Omental fat pad (tissue), 4 donors: ENCODE results near the gene SYCE3. TPM values are rescaled to one million over a fixed set of nuclear protein-coding genes. Genes with fewer than 3 reads are reported as not detected.

Source experiments
- ATAC-seq: fragments of 150-250 bp; one replicate; pipeline ENCODE4 v1.9.1; 2016; ENCODE audit warnings: mild to moderate bottlenecking, moderate library complexity; ENCODE audit not compliant: low FRiP score
- DNase-seq: peaks from one replicate; pipeline ENCODE4 v3.0.0-alpha.2; 2019; ENCODE audit warnings: low spot score
- total RNA-seq, 4 donors: library from RNA; depleted of rRNA; stranded (reverse); fragments of >200 nt; gene quantifications; one replicate each; pipeline ENCODE4 v1.1.0, GENCODE V29; 2016
- TF ChIP-seq, protein P1 (sequence below), 3 donors: fragments of 450-650 bp; IDR thresholded peaks; one replicate each; pipeline ENCODE4 v1.5.1; 2016 to 2017; ENCODE audit warnings: antibody characterized with exemption in 3 of 3, mild to moderate bottlenecking in 3 of 3, moderate library complexity in 2 of 3

SYCE3 gene
- total RNA-seq, 4 donors from 2014 or later: not detected

DNA sequence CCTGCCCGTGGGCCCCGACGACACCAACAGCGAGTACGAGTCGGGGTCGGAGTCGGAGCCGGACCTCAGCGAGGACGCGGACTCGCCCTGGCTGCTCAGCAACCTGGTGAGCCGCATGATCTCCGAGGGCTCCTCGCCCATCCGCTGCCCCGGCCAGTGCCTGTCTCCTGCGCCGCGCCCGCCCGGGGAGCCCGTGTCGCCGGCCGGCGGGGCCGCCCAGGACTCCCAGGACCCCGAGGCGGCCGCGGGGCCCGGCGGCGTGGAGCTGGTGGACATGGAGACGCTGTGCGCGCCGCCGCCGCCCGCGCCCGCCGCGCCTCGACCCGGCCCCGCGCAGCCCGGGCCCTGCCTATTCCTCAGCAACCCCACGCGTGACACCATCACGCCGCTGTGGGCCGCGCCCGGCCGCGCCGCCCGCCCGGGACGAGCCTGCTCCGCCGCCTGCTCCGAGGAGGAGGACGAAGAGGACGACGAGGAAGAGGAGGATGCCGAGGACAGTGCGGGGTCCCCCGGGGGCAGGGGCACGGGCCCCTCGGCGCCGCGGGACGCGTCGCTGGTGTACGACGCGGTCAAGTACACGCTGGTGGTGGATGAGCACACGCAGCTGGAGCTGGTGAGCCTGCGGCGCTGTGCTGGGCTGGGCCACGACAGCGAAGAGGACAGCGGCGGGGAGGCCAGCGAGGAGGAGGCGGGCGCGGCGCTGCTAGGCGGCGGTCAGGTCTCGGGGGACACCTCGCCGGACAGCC lies 41.7 kb upstream of the SYCE3 start:
- DNase-seq: no peak
- TF ChIP-seq, protein P1, sequence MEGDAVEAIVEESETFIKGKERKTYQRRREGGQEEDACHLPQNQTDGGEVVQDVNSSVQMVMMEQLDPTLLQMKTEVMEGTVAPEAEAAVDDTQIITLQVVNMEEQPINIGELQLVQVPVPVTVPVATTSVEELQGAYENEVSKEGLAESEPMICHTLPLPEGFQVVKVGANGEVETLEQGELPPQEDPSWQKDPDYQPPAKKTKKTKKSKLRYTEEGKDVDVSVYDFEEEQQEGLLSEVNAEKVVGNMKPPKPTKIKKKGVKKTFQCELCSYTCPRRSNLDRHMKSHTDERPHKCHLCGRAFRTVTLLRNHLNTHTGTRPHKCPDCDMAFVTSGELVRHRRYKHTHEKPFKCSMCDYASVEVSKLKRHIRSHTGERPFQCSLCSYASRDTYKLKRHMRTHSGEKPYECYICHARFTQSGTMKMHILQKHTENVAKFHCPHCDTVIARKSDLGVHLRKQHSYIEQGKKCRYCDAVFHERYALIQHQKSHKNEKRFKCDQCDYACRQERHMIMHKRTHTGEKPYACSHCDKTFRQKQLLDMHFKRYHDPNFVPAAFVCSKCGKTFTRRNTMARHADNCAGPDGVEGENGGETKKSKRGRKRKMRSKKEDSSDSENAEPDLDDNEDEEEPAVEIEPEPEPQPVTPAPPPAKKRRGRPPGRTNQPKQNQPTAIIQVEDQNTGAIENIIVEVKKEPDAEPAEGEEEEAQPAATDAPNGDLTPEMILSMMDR (IDR thresholded peaks at IDR 0.05): no peak
- no peak for ATAC-seq

DNA sequence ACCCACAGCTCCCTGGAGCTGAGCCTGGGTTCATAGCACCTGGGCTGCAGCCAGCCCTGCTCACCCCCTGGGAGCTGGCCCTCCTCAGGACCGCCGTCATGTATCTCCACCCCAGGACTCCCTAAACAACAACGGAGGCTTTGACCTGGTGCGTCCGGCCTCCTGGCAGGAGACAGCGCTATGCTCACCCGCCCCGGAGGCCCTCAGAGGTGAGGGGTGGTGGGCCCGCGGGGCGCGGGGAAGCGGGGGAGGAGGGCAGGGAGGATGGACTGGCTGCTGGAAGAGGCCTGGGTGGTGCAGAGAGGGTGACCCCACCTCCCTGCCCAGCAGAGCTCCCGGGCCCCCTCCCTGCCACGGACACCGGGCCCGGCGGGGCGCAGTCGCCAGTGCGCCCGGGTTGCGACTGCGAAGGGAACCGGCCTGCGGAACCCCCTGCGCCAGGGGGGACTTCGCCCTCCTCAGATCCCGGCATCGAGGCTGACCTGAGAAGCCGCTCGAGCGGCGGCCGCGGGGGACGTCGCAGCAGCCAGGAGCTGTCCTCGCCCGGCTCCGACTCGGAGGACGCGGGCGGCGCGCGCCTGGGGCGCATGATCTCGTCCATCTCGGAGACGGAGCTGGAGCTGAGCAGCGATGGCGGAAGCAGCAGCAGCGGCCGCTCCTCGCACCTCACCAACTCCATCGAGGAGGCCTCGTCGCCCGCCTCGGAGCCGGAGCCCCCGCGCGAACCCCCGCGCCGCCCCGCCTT lies 41.0 kb upstream of the SYCE3 start:
- ATAC-seq: no peak

DNA sequence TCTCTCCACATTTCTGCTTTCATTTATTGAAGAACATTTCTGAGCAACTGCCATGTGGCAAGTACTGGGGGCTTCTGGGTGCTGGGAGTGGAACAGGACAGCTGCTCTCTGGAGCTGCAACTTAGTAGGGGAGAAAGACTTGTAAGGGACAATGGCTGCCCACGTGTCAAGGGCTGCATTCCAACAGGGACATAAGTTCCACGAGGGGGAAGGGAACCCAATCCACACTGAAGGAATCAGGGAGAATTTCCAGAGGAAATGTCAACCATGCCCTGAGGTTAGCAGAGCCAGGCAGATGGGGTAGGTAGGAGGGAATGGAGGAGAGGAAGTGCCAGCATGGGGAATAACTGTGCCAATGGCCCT lies 39.6 kb upstream of the SYCE3 start:
- no peak for ATAC-seq
- TF ChIP-seq, protein P1 (IDR thresholded peaks at IDR 0.05): no peak
- DNase-seq: no peak

More for the DNA sequence above, 41.0 kb upstream of the SYCE3 start:
- no peak for DNase-seq
- TF ChIP-seq, protein P1 (IDR thresholded peaks at IDR 0.05): no peak

DNA sequence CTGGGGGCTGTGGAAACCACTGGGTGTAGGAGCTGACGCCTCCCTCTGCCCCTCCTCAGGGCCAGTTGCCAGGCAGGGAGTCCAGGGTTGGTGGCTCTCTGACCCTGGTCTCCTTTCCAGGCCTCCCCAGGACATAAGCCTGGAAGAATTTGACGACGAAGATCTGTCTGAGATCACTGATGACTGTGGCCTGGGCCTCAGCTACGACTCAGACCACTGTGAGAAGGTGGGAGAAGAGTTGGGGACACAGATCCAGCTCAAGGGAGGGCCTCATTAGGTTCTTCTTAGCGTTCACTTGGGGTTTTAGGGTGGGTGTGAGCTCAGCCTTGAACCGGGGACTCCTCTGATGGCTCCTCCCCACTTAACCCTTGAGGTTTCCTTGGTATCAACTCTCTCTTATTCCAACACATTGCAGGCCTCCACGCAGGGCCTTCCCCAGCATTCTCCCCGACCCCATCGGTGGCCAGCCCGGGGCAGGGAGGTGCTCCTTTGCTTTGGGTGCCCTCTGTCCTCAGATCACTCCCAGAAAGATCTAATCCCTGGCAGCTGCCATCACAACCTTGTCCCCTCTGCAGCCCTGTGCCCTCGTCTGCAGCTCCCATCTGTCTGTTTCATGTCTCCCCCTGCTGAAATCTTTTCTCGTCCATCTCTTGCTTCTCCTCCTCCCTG lies 39.1 kb upstream of the SYCE3 start:
- DNase-seq: no peak
- ATAC-seq: no peak
- TF ChIP-seq, protein P1 (IDR thresholded peaks at IDR 0.05): no peak

DNA sequence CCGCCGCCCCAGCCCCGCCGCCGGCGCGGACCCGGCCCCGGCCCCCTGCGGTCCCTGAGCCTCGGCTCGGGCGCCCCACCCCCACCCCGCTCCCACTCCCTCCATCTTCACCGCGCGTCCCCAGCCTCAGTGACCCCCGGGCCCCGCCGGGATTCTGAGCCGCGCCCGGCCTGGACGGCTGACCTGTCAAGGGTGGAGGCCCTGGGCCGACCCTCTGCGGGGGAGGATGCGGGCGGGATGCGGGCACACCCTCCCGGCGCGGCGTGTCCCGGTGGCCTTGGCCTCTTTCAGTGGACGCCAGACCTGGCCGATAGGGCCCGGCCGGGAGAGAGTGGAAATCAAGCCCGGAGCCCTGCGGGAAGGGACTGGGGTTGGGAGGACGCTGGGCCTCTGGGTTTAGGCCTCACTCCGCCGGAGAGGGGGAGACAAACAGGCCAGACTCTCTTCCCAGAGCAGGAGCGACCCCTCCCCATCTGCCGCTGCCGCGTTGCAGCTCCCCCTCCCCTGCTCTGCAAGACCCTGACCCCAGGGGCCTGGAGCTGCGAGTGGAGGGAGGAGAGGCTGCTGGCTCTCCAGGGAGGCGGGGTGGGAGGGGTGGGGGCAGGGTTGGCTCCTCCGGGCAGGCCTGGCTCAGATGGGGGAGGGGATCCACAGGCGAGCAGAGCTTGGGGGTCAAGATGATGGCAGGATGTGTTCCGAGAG lies 38.4 kb upstream of the SYCE3 start:
- DNase-seq (no peak), ATAC-seq (peak; percentile 20)
- TF ChIP-seq, protein P1 (IDR thresholded peaks at IDR 0.05): no peak

DNA sequence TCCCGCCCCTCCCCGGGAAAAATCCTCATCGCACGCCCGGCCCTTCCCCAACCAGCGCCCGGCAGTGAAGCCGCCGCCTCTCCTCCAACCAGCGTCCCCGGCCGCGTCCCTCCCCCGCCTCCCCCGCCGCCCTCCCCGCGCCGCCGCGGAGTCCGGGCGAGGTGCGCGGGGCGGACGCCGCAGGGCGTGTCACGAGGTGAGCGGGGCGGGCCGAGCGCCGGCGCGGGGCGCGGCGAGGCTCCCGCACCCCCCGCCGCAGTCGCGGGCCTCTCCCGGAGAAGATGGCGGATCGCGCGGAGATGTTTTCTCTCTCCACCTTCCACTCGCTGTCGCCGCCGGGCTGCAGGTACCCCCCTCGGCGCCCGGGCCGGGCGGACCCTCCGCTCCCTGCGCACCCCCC lies 37.8 kb upstream of the SYCE3 start, which contains the start of gene MAPK8IP2:
TSS of gene MAPK8IP2 (plus strand) at position 256 of the 400 bp plus-strand sequence. CDS start at position 282, 26 bp downstream.
- ATAC-seq (peak; percentile 21), DNase-seq (no peak)
- TF ChIP-seq, protein P1 (IDR thresholded peaks at IDR 0.05): no peak
